ENCODE data around the gene CMBL.
"Not testable (repeated sequence)": the region's sequence is repeated elsewhere in the genome, so short reads cannot be mapped to it uniquely, and the experiment has no call there.

The CMBL gene

GRCh38 chr5:10311595-10312425 lies 4.1 kb upstream of the CMBL start:
- Histone ChIP-seq H3K9ac (ENCODE audit: low read length) (no peak overlapping the region), H3K4me1 (ENCODE audit: control insufficient read depth, insufficient read depth, low read length) (no peaks in the 10 kb centered on the region), H3K27ac (ENCODE audit: low read depth, low read length) (no peak overlapping the region), H3K4me3 (ENCODE audit: low read length) (no peak overlapping the region), H3K27me3 (ENCODE audit: control insufficient read depth, insufficient read depth, low read length) (no peaks in the 10 kb centered on the region), H3K36me3 (ENCODE audit: control insufficient read depth, insufficient read depth, low read length) (no peaks in the 10 kb centered on the region)

GRCh38 chr5:10310835-10311570 lies 3.3 kb upstream of the CMBL start:
- H3K36me3 ChIP-seq (ENCODE audit: control insufficient read depth, insufficient read depth, low read length); H3K27ac ChIP-seq (ENCODE audit: low read depth, low read length); H3K4me3 ChIP-seq (ENCODE audit: low read length); H3K27me3 ChIP-seq (ENCODE audit: control insufficient read depth, insufficient read depth, low read length); H3K9ac ChIP-seq (ENCODE audit: low read length); H3K4me1 ChIP-seq (ENCODE audit: control insufficient read depth, insufficient read depth, low read length): not testable (repeated sequence)

GRCh38 chr5:10310066-10310779 lies 2.5 kb upstream of the CMBL start:
- H3K27ac ChIP-seq (ENCODE audit: low read depth, low read length) = no peak overlapping the region
- no peak overlapping the region for H3K9ac ChIP-seq (ENCODE audit: low read length)
- H3K4me3 ChIP-seq (ENCODE audit: low read length) = no peak overlapping the region
- no peaks in the 10 kb centered on the region for H3K27me3 ChIP-seq (ENCODE audit: control insufficient read depth, insufficient read depth, low read length)
- no peaks in the 10 kb centered on the region for H3K4me1 ChIP-seq (ENCODE audit: control insufficient read depth, insufficient read depth, low read length)
- H3K36me3 ChIP-seq (ENCODE audit: control insufficient read depth, insufficient read depth, low read length) = no peaks in the 10 kb centered on the region

DNA sequence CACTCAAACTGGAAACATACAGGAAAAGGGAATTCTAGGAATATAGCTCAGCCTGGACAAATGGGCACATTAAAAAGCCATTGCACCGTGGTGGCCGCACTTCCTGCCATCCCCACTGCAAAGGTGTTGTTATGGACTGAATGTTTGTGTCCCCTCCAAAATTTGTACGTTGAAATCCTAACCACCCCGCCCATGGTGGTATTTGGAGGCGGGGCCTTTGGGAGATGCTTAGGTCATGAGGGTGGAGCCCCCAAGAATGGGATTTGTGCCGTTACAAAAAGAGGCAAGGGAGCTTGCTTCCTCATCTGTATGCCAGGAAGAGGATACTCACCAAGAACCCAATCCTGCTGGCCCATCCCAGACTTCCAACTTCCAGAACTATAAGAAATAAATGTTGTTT lies 1.1 kb upstream of the CMBL start:
- H3K27me3 ChIP-seq (ENCODE audit: control insufficient read depth, insufficient read depth, low read length) = no peaks in the 10 kb centered on the region
- no peak overlapping the region for H3K9ac ChIP-seq (ENCODE audit: low read length)
- H3K27ac ChIP-seq (ENCODE audit: low read depth, low read length) = no peak overlapping the region

DNA sequence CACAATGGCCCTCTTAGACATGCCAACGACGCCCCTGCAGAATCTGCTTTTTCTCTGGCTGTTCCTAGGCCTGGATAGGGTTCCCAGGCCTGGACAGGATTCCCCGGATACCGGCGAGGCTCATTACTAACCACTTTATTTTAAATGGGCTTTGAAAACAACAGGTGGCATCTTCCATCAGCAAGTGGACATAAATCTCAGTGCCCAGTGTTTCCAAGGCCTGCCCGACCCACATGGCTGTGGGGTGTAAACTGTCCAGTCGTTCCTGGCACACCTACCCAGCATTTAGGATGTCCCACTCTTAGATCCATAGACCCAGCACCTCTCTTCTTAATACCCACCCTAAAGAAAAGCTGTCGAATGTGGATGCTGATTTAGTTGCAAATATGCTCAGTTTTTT lies 896 bp downstream of the CMBL start:
- peak overlapping the region; percentile 78 for H3K4me3 ChIP-seq (ENCODE audit: low read length)
- no peaks in the 10 kb centered on the region for H3K36me3 ChIP-seq (ENCODE audit: control insufficient read depth, insufficient read depth, low read length)
- no peak overlapping the region for H3K9ac ChIP-seq (ENCODE audit: low read length)
- no peaks in the 10 kb centered on the region for H3K4me1 ChIP-seq (ENCODE audit: control insufficient read depth, insufficient read depth, low read length)
- H3K27me3 ChIP-seq (ENCODE audit: control insufficient read depth, insufficient read depth, low read length) = no peaks in the 10 kb centered on the region
- peak overlapping the region; percentile 76 for H3K27ac ChIP-seq (ENCODE audit: low read depth, low read length)

More for the DNA sequence above, 1.1 kb upstream of the CMBL start:
- Histone ChIP-seq H3K4me1 (ENCODE audit: control insufficient read depth, insufficient read depth, low read length) (no peaks in the 10 kb centered on the region), H3K4me3 (ENCODE audit: low read length) (no peak overlapping the region), H3K36me3 (ENCODE audit: control insufficient read depth, insufficient read depth, low read length) (no peaks in the 10 kb centered on the region)

DNA sequence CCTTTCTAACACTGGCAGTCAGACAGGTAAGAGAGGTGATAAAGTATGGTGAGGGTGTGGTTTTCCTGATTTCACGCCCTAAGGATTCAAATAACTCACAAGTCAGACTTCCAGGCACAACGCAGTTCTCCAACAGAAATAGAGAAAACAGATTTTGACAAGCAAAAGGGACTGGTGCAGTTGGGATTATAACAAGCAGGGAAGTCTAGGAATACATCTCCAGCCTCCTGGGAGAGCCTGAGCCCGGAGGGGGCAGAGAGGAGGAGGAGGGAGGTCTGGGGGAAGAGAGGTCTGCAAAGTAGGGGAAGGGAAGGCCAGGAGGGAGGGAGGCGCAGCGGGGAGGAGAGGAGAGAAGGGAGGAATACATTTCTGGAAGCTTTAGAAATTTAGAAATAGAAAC lies 1.6 kb downstream of the CMBL start:
- Histone ChIP-seq H3K4me1 (ENCODE audit: control insufficient read depth, insufficient read depth, low read length) (no peaks in the 10 kb centered on the region), H3K9ac (ENCODE audit: low read length) (no peak overlapping the region), H3K27ac (ENCODE audit: low read depth, low read length) (no peak overlapping the region), H3K4me3 (ENCODE audit: low read length) (peak overlapping the region; percentile 78), H3K36me3 (ENCODE audit: control insufficient read depth, insufficient read depth, low read length) (no peaks in the 10 kb centered on the region), H3K27me3 (ENCODE audit: control insufficient read depth, insufficient read depth, low read length) (no peaks in the 10 kb centered on the region)

DNA sequence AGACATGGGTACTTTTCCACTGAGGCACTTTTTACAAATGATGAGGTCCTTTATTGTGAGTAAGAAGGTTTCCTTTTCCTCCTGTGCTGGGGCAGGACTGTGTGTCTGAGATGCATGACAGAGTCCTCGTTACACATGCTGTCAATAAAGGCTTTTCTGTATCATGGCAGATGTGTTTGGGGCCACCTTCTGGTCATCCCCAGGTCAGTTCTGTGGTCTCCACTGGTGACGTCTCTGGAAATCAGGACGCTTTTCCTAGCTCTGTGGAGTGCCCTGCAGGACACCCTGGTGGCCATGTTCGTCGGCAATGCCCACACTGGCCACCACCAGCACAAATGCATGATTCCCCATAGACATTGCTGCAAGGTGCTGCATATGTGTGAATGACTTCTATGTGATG lies 2.8 kb downstream of the CMBL start:
- Histone ChIP-seq H3K36me3 (ENCODE audit: control insufficient read depth, insufficient read depth, low read length) (no peaks in the 10 kb centered on the region), H3K9ac (ENCODE audit: low read length) (no peak overlapping the region), H3K27ac (ENCODE audit: low read depth, low read length) (no peak overlapping the region), H3K4me3 (ENCODE audit: low read length) (no peak overlapping the region), H3K4me1 (ENCODE audit: control insufficient read depth, insufficient read depth, low read length) (no peaks in the 10 kb centered on the region), H3K27me3 (ENCODE audit: control insufficient read depth, insufficient read depth, low read length) (no peaks in the 10 kb centered on the region)

DNA sequence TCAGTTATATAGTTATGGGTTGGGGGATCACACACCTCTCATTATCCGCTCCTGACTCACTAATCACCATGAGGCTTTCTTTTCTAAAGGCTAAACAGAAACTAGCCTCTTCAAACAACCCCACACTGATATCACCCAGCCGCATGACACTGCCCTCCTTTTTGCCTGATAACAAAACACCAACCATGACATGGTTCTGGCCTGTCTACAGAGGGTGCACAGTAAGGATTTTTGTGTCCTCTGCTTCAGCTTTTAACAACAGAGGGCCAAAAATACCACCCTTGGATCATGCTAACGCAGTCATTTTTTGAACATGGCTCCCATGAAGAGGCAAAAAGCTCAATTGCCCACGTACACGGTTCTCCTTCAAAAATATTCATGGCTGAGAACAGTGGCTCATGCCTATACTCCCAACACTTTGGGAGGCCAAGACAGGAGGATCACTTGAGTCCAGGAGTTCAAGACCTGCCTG lies 4.0 kb downstream of the CMBL start:
- Histone ChIP-seq H3K4me3 (ENCODE audit: low read length) (no peak overlapping the region), H3K36me3 (ENCODE audit: control insufficient read depth, insufficient read depth, low read length) (no peaks in the 10 kb centered on the region), H3K4me1 (ENCODE audit: control insufficient read depth, insufficient read depth, low read length) (no peaks in the 10 kb centered on the region), H3K27ac (ENCODE audit: low read depth, low read length) (no peak overlapping the region), H3K9ac (ENCODE audit: low read length) (no peak overlapping the region), H3K27me3 (ENCODE audit: control insufficient read depth, insufficient read depth, low read length) (no peaks in the 10 kb centered on the region)

GRCh38 chr5:10303201-10303600 lies 4.5 kb downstream of the CMBL start:
- H3K36me3 ChIP-seq (ENCODE audit: control insufficient read depth, insufficient read depth, low read length) = no peaks in the 10 kb centered on the region
- no peaks in the 10 kb centered on the region for H3K4me1 ChIP-seq (ENCODE audit: control insufficient read depth, insufficient read depth, low read length)
- H3K9ac ChIP-seq (ENCODE audit: low read length) = no peak overlapping the region
- no peak overlapping the region for H3K27ac ChIP-seq (ENCODE audit: low read depth, low read length)
- H3K27me3 ChIP-seq (ENCODE audit: control insufficient read depth, insufficient read depth, low read length) = no peaks in the 10 kb centered on the region
- H3K4me3 ChIP-seq (ENCODE audit: low read length) = no peak overlapping the region

DNA sequence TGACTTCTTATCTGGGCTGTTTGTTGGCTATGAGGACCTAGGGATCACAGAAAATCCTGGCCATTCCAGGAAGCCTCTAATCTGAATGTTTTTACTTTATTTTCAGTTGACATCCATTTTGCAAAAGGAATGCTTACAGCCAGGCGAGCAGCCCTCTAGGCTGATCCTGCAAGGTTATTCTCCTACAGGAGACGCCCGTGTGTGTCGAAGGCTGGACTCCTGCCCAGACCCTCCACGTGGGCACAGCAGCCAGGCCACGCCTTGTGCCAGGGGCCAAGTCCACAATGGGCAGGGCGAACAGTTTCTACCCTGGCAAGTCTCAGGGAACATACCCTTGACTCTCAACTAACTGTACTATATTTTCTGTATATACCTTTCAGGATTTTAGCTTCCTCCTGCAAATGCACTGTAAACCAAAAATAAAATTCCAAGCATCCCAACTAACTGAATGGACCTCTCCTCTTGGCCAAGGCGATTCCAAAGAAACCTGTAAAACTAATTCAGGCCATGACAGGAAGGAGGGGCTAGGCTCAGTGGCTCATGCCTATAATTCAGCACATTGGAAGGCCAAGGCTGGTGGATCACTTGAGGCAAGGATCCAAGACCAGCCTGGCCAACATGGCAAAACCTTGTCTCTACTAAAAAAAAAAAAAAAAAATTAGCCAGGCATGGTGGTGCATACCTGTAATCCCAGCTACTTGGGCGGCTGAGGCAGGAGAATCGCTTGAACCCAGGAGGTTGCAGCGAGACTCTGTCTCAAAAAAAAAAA lies 5.7 kb downstream of the CMBL start:
- Histone ChIP-seq H3K27me3 (ENCODE audit: control insufficient read depth, insufficient read depth, low read length) (no peaks in the 10 kb centered on the region), H3K27ac (ENCODE audit: low read depth, low read length) (no peak overlapping the region), H3K9ac (ENCODE audit: low read length) (no peak overlapping the region), H3K4me3 (ENCODE audit: low read length) (no peak overlapping the region), H3K36me3 (ENCODE audit: control insufficient read depth, insufficient read depth, low read length) (no peaks in the 10 kb centered on the region), H3K4me1 (ENCODE audit: control insufficient read depth, insufficient read depth, low read length) (no peaks in the 10 kb centered on the region)

DNA sequence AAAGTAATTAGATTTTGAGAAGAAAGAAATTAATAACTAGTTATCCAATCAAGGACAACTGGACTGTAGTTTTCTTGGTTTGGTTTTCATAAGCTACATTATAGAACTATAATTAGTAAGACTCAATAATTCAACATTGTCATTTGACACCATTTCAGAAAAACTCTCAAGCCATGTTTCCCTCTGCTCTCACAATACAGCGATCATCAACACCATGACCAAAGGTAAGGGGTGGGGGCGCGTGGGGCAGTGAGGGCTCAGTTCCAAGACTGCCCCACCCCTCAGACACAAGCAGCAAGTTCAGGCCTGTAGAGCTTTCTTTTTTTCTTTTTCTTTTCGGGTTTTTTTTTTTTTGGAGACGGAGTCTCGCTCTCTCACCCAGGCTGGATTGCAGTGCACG lies 6.4 kb downstream of the CMBL start:
- no peak overlapping the region for H3K4me3 ChIP-seq (ENCODE audit: low read length)
- H3K4me1 ChIP-seq (ENCODE audit: control insufficient read depth, insufficient read depth, low read length) = no peaks in the 10 kb centered on the region
- no peaks in the 10 kb centered on the region for H3K36me3 ChIP-seq (ENCODE audit: control insufficient read depth, insufficient read depth, low read length)
- no peak overlapping the region for H3K27ac ChIP-seq (ENCODE audit: low read depth, low read length)
- H3K9ac ChIP-seq (ENCODE audit: low read length) = no peak overlapping the region
- H3K27me3 ChIP-seq (ENCODE audit: control insufficient read depth, insufficient read depth, low read length) = no peaks in the 10 kb centered on the region

GRCh38 chr5:10300246-10300645 lies 7.5 kb downstream of the CMBL start:
- Histone ChIP-seq H3K4me1 (ENCODE audit: control insufficient read depth, insufficient read depth, low read length) (no peaks in the 10 kb centered on the region), H3K9ac (ENCODE audit: low read length) (no peak overlapping the region), H3K27ac (ENCODE audit: low read depth, low read length) (no peak overlapping the region), H3K36me3 (ENCODE audit: control insufficient read depth, insufficient read depth, low read length) (no peaks in the 10 kb centered on the region), H3K4me3 (ENCODE audit: low read length) (no peak overlapping the region), H3K27me3 (ENCODE audit: control insufficient read depth, insufficient read depth, low read length) (no peaks in the 10 kb centered on the region)

All from rectal smooth muscle tissue (tissue), 1 donor.